ENCODE results near the gene BMF.
A peak's percentile ranks its signal among the peaks of the same experiment; 100 is the strongest.
"Not testable (repeated sequence)": the region's sequence is repeated elsewhere in the genome, so short reads cannot be mapped to it uniquely, and the experiment has no call there.

BMF gene

GRCh38 chr15:40087991-40088928, 20.4 kb downstream of the BMF start:
- no peak for DNase-seq (ENCODE audit: low spot score)

GRCh38 chr15:40087068-40087810, 21.4 kb downstream of the BMF start:
- DNase-seq (ENCODE audit: low spot score), result no peak

DNA sequence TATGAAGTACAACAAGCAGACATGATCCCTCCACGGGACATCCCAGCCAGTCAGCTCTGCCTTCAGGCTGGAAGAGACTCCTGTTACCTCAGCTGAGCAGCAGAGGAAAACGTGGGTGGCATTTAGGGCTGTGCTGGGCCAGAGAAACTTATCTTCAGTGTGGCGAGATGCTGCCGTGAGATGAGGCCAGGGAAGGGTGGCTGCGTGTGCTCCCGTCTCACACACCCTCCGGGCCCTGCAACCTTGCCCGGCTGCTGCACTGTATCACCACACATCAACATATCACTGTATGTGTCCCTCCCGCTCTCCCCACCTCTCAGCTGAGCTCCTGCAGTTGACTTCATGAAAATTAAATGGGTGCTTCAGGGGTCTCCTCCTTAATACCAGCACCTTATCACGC, 23.4 kb downstream of the BMF start:
- no peak for DNase-seq (ENCODE audit: low spot score)

DNA sequence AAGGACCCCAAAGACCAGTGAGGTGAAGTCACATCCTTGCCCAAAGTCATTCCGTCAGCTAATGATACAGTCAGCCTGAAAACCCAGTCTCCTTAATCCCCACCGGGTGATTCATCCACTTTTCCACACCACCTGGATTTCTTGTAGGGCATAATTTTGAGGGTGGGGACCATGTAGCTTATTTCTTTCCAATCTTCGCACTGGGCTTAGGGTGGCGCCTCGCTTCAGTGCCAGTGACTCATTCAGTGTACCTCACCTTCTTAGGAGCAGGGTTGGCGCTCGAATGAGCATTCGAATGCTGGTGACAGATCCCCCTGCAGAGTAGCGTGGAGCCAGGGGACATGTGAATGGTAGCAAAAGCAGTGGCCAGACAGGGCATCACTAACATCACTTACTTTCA, 24.0 kb downstream of the BMF start:
- DNase-seq (ENCODE audit: low spot score), result no peak

DNA sequence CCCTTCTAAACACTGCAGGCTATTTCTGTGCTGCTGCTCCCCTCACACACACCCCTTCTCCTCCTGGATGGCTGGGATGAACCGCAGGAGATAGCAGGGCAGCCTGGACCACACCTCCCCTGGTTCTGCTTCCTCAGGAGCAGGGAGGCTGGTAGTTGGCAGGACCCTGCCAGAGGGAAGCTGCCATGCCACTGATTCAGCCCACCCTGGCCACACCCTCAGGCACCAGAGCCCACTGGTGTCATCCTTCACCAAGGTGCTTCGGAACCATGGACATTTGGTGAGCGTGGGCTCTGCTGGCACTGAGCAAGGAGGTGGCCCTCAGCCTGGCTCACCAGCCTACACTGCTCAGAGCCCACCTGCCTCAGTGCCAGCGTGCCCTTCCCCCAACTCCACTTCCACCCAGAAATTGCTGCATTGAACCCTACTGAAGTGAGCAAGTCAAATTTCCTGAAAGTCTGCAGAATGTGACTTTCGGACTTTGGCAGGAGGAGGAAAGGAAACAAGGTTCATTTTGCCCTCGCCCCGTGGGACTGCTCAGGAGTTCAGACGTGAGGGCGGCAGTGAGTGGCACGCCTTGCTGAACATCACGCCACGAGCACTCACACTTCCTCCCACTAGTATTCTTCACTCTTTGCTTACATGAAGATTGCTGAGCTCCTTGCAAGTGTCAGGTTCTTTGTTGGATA, 26.3 kb downstream of the BMF start:
- no peak for DNase-seq (ENCODE audit: low spot score)

DNA sequence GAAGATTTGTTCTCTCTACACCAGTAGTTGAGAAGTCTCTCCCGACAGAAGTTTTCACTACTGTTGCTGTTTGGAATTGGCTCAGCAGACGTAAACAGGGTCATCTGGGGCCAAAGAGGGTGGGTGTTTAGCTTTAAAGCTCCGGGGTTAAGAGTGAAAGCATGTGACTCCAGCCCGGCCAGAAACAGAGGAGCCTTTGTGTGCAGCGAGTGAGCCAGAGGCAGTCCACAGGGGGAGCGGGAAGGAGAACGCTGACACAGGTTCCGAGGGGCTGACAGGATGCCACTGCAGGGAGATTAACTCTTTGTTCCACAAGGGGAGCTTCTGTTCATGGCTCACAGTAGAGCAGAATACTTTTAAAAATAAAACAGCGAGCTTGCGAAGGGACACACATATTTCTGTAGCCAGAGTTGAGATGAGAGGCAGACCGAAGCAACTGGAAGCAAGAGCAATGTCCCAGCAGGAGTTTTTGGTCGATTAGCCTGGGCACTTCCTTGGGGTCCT, 26.9 kb downstream of the BMF start:
- no peak for DNase-seq (ENCODE audit: low spot score)

GRCh38 chr15:40080847-40081246, 27.8 kb downstream of the BMF start:
- DNase-seq (ENCODE audit: low spot score), result no peak

DNA sequence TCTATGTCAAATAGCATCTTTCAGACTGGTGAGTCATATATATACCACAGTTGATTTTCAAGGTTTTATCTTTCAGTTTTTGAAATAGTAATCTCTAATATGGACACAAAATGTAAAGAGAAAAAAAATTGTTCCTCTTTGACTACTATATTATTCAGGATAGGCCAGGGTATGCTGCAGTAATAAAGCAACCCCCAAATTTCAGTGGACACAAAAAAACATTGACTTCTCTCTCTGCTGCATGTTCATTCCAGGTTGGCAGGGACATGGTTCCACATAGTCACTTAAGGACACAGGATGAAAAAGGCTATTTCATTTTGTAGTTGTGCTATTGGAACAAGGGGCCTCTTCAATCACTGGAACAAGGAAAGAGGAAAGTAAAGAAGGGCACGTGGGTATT, 28.6 kb downstream of the BMF start:
- DNase-seq (ENCODE audit: low spot score), result no peak

DNA sequence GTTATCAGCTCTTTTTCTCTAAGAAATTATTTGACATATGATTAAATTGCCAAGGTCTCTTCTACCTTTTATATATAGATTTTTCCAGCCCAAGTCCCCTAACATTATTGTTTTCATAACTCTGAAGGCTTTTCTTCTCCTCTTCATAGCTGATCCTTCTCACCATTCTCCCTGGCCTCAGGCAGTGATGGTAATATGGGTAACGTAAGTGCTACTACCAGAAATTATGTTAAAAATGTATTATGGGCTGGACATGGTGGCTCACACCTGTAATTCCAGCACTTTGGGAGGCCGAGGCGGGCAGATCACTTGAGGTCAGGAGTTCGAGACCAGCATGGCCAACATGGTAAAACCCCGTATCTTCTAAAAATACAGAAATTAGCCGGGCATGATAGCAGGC, 29.2 kb downstream of the BMF start:
- no peak for DNase-seq (ENCODE audit: low spot score)

DNA sequence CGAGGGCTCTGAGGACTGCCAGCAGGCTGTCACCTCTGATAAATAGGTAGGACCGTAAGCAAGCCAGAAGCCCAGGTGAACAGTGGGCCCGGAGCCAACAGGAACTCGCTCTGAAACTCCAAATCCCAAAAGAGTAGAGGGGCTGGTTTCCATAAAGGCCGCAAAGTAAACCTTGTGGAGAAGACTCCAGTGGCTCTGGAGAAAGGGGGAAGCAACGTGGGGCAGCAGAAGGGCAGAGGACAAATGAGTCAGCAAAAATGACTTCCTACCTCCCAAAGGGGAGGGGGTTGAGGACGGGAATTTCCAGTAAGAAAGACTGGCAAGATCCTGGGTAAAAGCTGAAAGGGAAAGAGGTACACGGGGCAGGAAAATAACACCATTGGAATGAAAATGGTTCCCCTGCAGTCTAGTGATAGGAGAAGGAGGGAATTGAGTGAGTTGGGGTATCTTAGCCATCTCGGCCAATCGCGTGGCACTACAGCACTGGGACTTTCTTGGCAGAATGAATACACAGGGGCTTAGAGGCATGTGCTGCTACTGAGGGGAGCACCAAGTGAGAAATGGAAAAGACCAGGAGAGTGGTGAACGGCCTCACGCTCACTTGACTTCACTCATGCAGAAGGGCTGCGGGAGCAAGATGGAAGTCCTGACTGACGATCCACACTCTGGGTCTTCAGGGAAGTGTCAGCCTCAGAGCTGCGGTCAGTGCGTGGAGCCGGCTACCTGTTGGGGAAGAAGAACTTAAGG, 33.2 kb downstream of the BMF start:
- no peak for DNase-seq (ENCODE audit: low spot score)

DNA sequence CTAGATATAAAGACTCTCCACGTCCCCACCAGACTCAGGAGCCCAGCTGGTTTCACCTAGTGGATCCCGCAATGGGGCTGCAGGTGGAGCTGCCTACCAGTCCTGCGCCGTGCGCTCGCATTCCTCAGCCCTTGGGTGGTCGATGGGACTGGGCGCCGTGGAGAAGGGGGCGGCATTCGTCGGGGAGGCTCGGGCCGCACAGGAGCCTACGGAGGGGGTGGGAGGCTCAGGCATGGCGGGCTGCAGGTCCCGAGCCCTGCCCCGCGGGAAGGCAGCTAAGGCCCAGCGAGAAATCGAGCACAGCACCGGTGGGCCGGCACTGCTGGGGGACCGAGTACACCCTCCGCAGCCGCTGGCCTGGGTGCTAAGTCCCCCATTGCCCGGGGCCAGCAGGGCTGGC, 34.0 kb downstream of the BMF start:
- DNase-seq (ENCODE audit: low spot score), result not testable (repeated sequence)

- DNase-seq (ENCODE audit: low spot score), result not testable (repeated sequence)
Measured at GRCh38 chr15:40073716-40074490, 34.8 kb downstream of the BMF start.

GRCh38 chr15:40072216-40072990, 36.3 kb downstream of the BMF start:
- no peak for DNase-seq (ENCODE audit: low spot score)

GRCh38 chr15:40070608-40071218, 38.0 kb downstream of the BMF start:
- DNase-seq (ENCODE audit: low spot score), result no peak

DNA sequence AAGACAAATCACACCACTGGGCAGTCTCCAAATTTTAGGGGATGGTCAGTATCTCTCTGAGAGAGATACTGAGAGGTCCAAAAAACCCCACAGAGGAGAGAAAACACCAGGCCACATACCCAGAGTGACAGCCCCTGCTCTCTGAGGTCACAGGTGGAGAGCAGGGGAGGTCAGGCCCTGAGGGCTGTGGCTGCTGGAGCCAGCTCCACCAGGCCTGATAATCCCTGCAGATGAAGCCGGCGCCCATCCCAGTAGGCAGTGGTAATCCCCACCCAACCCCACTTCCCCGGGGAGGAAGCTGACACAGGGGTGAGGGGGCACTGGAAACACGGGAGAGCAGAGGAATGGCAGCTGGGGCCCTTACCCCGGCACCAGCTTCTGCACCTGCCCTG, 38.5 kb downstream of the BMF start:
- peak; percentile 73 for DNase-seq (ENCODE audit: low spot score)

DNA sequence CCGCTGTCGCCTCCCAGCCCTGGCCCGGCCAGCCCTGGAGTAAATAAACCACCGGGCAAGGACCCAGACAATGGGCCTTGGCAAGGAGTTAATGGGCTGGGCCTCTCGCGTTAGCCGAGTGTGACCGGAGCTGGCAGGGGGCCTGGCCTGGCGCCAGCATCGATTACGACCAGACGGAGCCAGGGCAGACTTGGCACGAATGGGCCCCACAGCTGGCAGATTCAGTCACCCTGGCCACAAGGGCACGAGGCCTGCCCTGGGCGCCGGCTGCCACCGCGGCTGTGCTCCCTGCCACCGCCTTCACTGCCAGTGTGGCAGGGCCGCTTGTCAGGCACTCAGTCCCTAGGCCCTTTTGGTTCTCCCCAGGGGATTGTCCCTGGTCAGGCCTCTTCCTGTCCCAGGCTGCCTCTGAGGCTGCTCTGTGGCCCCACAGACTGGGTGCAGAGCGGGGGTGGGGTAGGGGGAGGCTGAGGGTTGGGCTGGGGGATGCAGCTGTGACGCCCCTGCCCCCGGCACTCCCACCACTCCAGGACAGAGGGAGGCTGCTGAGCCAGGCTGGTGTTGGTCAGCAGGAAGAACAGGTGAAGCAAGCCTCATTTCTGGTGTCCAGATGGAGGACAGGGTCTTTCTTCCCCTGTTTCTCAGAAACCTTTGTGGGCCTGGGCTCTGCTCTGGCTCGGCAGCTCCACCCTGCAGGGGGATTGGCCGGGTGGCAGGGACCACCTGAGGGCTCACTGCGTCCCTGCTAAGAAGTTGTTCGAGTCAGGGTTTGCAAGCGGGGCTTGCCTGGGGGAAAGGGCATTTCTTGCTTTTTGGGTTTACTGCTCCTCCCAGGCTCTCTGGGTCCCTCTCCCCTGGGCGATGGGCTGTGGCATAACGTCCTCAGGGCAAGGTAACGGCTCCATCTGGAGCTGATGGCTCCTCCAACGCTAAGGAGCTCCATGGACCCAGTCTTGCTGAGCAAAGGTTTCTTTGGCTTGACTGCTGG, 39.2 kb downstream of the BMF start:
- peak; percentile 93 for DNase-seq (ENCODE audit: low spot score)

DNA sequence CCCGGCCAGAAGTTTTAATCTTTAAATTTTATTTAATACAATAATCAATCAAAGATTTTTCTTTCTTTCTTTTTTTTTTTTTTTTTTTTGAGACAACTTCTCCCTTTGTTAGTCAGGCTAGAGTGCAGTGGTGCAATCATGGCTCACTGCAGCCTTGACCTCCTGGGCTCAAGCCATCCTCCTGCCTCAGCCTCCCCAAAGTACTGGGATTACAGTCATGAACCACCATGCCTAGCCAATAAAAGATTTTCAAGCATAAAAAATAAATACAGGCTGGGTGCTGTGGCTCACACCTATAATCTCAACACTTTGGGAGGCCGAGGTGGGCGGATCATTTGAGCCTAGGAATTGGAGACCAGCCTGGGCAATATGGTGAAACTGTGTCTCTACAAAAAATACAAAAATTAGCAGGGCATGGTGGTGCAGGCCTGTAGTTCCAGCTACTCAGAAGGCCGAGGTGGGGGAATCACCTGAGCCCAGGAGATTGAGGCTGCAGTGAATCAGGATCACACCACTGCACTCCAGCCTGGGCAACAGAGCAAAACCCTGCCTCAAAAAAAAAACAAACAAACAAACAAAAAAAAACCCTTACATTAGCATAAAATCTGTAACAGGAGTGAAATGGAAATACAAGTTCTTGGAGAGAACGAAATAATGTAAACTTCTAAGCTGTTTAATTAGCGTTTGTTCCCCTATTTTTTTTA, 40.6 kb downstream of the BMF start:
- no peak for DNase-seq (ENCODE audit: low spot score)

- DNase-seq (ENCODE audit: low spot score), result peak; percentile 5
Measured at GRCh38 chr15:40066589-40066988, 42.1 kb downstream of the BMF start.
